Measurements from ENCODE around the gene SPTLC1.

- TF ChIP-seq POLR2A (IDR thresholded peaks at IDR 0.05) (no peak), CTCF (IDR thresholded peaks at IDR 0.05) (no peak)
Measured at GRCh38 chr9:92058026-92058425, 57.2 kb downstream of the SPTLC1 start.

All from body of pancreas (tissue), 4 donors.